Lower leg skin (tissue), 4 donors: ENCODE results near the gene IL1RAP. TPM values are rescaled to one million over a fixed set of nuclear protein-coding genes. Genes with fewer than 3 reads are reported as not detected.

Experiments
- DNase-seq, 2 donors: peaks; one replicate each; pipeline ENCODE4 v3.0.0-alpha.2; 2019; ENCODE audit warnings: low spot score in 2 of 2
- H3K4me3 ChIP-seq: fragments of 200-600 bp; sonication (generic); 2 replicates; pipeline ENCODE4 v1.5.1; 2017; ENCODE audit warnings: mild to moderate bottlenecking, low read depth; ENCODE audit not compliant: poor library complexity, severe bottlenecking
- CTCF ChIP-seq, 3 donors: fragments of 450-650 bp; IDR thresholded peaks; one replicate each; pipeline ENCODE4 v1.5.1; 2016; ENCODE audit warnings: antibody characterized with exemption in 3 of 3, mild to moderate bottlenecking in 3 of 3, moderate library complexity in 2 of 3
- POLR2A ChIP-seq, 2 donors: fragments of 450-650 bp; IDR thresholded peaks; one replicate each; pipeline ENCODE4 v1.6.1; 2016 to 2017; ENCODE audit warnings: antibody characterized with exemption in 2 of 2, mild to moderate bottlenecking in 1 of 2, moderate library complexity in 1 of 2
- WGBS, 2 donors: methylation state at CpG; one replicate each; pipeline ENCODE4 v1.1.5; 2018; 5-methylcytosine and 5-hydroxymethylcytosine counted together
- intact Hi-C: fragments of 100-400 bp; cut with DNase I; formaldehyde crosslinking; loops from one replicate; pipeline ENCODE4 v1.15.0; 2023; ENCODE audit warnings: low total_unique reads
- total RNA-seq, 4 donors: library from RNA; depleted of rRNA; stranded (reverse); fragments of >200 nt; gene quantifications; one replicate each; pipeline ENCODE4 v1.1.0, GENCODE V29; 2016

Gene IL1RAP
- total RNA-seq, 4 donors from 2014 or later: 18.5 to 37.7 (median 23.9) TPM

- WGBS, 2 donors: 73 to 76% methylated on average over 6 of the region's 6 CpGs
- no peak for DNase-seq
- TF ChIP-seq POLR2A (IDR thresholded peaks at IDR 0.05) (no peak), CTCF (IDR thresholded peaks at IDR 0.05) (no peak)
- intact Hi-C loops: no loop called here
- no peak overlapping the region for H3K4me3 ChIP-seq
These were observed 102.8 kb downstream of the IL1RAP start for GRCh38 chr3:190616637-190617036.

- no peak overlapping the region for H3K4me3 ChIP-seq
- TF ChIP-seq CTCF (IDR thresholded peaks at IDR 0.05) (no peak), POLR2A (IDR thresholded peaks at IDR 0.05) (no peak)
- 70 to 77% methylated on average over 3 of the region's 3 CpGs for WGBS, 2 donors
- intact Hi-C loops: no loop called here
- DNase-seq: no peak
These were observed 103.3 kb downstream of the IL1RAP start for GRCh38 chr3:190617185-190617584.

GRCh38 chr3:190618330-190619030 is 104.6 kb downstream of the IL1RAP start:
- TF ChIP-seq POLR2A (IDR thresholded peaks at IDR 0.05) (no peak), CTCF (IDR thresholded peaks at IDR 0.05) (no peak)
- no peak for DNase-seq
- intact Hi-C loops: no loop called here
- H3K4me3 ChIP-seq: no peak overlapping the region
- 70 to 74% methylated on average over 8 of the region's 8 CpGs for WGBS, 2 donors

- H3K4me3 ChIP-seq: no peak overlapping the region
- intact Hi-C loops: no loop called here
- TF ChIP-seq CTCF (IDR thresholded peaks at IDR 0.05): no peak
- no peak for TF ChIP-seq POLR2A (IDR thresholded peaks at IDR 0.05)
- 77 to 92% methylated on average over 5 of the region's 5 CpGs for WGBS, 2 donors
- DNase-seq: no peak
These were observed 105.5 kb downstream of the IL1RAP start for GRCh38 chr3:190619353-190619752.

GRCh38 chr3:190619761-190620160 is 105.9 kb downstream of the IL1RAP start:
- intact Hi-C loops: no loop called here
- no peak for DNase-seq
- TF ChIP-seq CTCF (IDR thresholded peaks at IDR 0.05): no peak
- TF ChIP-seq POLR2A (IDR thresholded peaks at IDR 0.05): no peak
- WGBS, 2 donors: 87 to 92% methylated on average over 2 of the region's 2 CpGs
- no peak overlapping the region for H3K4me3 ChIP-seq
